GOT3 (cell line): ENCODE measurements around the gene GRIA3.

Source experiments
- DNase-seq: peaks from one replicate; lab custom pipeline; 2025; ENCODE audit warnings: mixed read lengths; lab: John Stamatoyannopoulos, UW

Gene GRIA3

DNA sequence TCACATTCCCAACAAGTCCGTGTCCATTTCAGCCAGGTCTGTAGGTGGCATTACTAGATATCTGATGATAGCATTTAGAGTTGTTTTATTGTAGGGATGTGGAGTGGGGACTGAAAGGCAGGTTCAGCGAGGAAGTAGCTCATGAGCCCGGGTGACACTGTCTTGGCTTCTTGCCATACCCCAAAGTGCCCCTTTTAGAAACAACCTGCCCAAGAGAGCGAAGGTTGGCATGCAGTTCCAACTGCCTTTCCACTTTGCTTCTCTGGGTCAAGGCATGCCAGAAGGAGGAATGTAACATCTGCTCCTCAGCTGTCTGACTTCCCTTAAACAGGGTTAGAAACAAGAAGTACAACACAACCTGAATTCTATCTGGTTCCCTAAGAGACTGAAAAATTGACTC lies 9.0 kb downstream of the GRIA3 start:
- DNase-seq = no peak

DNA sequence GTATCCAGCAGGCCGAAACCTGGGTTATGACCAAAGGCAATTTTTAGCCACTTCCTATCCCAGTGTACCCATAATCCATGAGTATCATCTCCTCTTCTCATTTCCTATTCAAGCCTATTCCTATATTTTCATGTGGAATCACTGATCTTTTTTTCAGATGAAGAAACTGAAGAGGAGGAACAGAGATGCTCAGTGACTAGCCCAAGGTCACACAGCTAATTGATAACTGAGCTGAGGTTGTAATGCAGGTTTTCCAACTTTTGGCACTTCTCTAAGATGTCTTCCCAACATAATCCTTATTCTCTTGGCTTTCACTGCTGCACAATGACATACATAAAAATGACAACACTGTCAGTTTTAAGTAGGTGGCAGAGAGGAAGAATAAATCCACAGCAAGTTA lies 15.3 kb downstream of the GRIA3 start:
- no peak for DNase-seq

DNA sequence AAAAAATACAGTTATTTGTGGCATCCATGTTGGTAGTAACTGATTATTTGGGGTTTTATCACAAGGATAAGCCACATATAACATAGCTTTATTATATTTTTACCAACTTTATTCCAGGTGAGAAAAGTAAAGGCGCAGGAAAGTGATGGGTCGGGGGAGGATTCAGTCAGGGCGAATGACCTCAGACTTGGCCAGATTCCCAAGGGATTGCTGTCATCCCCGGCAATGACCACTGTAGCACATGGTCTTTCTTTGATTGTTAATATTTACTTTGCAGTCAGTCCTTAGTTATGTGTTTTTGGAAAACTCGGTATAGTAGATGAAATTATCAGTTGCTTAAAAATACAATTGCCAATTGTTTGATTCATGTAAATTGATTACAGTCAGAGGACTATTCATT lies 17.6 kb downstream of the GRIA3 start:
- DNase-seq = no peak

DNA sequence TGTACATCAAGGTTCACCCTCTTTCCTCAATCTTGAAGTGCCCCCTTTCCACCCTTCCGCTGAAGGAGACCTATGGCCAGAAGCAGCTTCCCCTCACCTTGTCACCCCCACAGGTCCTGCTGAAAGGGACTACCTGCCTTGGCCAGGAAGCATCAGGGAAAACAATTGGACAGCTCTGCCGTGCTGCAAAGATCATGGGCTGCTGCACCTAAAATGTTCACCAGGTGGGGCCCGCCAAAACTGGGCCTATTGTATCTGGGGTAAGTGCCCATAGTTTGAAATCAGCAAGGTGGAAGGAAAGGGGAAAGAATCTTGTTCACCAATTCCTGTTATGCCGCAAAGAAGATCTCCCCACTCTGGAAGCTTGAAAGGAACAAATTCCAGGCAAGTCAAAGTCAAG lies 18.4 kb downstream of the GRIA3 start:
- no peak for DNase-seq

DNA sequence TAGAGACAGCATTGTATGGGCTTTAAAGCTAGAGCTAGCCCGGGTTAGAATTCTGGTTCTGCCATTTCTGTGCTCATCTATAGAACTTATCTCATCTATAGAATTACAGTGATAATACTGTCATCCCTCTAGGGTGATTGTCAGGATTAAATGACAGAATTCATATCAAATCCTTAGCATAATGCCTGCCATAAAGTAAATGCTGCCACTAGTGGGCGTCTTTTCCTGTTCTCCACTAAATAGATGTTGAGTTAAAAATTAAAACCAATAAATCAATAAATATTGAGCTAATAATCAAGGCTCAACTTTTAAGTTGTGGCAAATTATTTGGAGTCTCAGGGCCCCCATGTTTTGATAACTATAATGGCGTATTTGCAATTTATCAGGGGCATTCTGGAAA lies 19.7 kb downstream of the GRIA3 start:
- no peak for DNase-seq

DNA sequence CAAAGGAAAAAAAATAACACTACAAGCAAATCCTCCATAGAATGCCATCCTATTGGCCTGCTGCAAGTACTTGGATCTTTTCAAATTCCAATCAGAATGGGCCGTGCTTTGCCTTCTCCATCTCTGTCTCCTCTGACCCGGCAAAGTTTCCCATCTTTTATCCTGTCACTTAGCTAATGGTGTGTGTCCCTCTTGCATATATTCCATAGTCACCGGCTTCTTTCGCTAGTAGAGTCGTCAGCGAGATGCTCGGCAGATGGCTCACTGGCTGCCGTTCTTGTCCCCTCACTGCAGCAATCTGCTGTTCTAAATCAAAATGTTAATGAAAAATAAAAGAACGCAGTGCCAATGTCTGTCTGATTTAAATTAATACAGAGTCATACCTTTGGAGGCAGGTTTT lies 22.1 kb downstream of the GRIA3 start:
- no peak for DNase-seq

DNA sequence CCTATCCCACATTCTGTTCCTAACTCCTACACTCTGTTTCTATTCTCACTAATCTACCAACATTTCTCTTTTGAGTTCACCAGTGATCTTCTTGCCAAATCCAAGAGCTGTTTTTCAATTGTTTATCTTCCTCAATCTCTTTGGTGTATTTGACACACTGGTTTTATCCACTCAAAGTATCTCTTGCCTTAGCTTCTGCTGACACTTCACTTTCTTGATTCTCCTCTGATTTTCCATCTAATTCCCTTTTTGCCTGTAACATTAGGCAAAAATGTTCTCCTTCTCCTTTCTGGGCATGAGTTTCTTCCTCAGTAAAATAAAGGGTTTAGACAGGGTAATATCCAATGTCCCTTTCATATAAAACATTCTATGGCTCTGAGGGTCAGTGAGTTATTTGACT lies 26.2 kb downstream of the GRIA3 start:
- no peak for DNase-seq

DNA sequence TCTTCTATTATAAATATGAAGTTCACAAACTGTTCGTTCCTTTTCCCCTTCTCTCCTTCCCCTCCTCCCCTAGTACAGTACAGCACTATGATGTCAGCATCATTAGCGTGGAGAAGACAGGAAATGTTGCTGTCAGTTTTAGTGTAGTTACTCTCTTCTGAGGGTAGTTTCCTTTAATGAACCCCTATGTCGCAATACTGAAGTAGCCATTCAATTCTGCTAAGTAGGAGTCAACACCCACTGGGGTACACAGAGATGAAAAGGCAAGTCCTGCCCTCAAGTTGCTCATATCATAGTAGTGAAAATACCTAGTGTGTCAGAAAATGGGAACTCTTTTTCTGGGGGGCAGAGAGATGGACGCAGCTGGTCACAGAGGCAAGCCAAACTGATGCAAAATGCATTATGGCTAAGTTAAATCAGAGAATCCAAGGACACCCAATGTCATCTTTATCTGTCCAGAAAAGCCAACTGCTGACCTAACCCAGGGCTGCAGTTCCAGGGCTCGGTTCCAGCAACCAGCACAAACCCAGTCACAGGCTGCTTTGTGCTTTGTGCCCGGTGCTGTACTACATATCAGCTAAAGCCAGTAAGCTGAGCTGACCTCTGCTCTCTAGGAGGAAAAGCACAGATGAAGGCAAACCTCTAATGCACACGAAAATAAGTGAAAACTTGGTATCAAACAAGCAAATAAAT lies 31.5 kb downstream of the GRIA3 start:
- no peak for DNase-seq

DNA sequence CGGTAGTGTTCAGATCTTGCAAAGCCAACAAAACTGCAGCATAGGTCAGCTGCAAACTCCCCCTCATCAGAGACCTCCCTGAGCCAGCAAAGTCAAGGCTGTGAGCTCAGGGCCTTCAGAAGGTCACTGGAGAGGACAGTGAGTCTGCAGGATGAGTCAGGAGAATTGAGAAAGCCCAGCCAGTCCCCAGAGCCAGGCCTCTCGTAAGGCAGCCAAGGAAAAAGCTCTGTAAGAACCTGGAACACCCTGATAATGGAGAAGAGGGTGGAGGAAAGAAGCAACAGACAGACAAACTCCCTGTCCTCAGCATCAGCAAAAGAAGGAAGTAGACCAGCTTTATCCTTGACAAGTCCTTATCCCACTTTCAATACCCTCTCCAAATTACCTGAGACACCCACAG lies 33.0 kb downstream of the GRIA3 start:
- no peak for DNase-seq

DNA sequence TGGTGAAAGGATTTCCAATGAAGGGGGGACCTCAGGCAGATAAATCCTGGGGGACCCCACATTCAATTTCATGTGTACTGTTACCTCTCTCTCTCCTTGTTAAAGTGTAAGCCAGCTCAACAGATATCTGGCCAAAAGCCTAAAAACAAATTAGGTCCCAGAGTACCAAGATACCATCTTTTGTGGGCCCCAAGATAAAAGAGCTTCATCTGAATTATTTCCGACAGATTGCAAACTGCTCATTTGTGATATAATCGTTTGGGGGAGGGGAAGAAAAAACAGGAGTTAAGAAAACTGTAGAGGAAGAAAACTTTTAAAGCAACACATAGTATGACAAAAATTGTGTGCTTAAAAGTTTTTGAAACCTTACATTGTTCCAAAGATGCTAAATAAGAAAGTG lies 33.6 kb downstream of the GRIA3 start:
- DNase-seq = no peak

DNA sequence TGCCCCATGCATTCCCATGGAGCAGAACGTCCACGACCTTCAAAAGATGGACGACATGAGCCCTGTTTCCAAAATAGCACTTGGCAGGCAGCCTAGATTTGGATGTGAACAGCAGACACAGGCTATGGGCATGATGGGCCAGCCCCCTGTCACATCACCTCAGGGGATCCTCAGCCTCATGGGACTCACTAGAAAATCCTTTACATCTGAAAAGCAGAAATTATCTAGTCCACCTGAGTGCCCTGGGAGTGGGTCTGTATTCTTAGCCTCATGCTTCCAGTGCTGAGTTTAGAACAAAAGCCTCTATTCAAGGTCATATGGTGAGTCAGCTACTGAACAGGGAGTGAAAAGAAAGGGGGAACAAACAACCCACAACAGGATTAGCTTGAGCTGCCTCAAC lies 35.8 kb downstream of the GRIA3 start:
- DNase-seq = no peak

DNA sequence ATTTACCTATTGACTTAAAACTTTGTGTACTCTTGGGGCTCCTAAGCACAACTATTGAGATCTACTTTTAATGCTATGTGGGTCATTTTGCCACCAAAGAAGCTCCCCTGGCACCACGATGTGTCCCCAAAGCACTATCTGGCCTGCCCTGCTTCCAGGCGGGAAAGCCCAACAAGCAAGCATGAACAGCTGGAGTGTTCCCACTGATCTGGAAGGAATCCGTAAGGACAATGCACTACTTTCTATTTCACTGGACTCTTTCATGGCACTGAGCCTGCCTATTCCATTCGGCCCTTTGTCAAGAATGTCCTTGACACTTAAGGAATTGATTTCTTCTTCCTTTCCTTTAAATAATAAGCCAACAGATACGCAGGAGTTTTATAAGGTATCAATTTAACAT lies 38.8 kb downstream of the GRIA3 start:
- DNase-seq = no peak

DNA sequence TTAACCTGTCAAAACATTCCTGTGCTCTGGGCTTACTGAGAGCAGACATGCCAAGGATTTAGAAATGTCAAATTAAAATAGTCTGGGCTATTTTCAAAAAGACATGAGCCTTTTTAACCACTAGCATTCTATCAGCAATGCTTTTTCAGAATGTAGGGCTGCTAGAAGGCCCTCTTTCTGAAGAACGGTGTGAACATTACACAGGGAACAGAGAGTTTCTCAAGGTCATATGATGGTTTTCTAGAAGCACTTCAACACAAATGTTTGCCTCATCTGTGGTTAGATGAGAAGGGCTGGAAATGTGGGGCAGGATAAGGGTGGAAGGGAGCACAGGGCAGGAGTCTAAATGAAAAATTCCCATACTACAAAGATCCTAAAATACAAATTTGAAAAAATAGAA lies 39.3 kb downstream of the GRIA3 start:
- no peak for DNase-seq

DNA sequence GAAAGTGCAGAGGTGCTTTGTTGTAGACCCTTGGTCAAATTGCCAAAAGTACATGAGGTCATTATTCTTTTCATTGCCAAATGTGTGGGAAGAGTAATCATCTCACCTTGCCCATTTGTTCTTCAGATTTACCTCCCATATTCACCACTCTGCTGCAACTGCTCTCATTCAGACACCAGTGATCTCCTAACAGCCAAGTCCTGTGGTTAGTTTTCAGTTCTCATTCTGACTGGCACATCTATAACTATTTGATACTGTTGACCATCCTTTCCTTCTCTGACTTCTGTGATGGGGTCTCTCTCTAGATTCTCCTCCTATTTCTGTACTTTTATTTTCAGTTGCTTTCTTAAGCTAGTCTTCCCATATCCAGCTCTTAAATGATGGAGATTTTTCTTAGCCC lies 39.8 kb downstream of the GRIA3 start:
- no peak for DNase-seq

DNA sequence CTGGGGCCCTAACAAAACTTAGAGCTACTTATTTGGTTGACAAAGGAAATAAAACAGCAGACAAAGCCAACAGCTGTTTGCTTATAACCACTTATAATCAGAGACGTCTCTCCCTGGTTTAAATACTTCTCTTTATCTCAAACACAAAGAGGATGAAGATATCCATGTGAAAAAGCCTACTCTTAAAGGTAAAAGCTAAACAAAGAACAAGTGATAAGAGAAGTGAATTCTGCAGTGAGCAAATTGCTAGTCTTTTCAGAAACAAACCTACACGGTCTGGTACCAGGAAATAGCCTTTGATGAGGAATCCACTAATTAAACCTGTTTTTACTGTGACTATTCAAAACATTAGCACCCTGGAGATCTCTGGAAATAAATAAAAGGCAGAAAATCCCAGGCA lies 46.7 kb downstream of the GRIA3 start:
- no peak for DNase-seq

DNA sequence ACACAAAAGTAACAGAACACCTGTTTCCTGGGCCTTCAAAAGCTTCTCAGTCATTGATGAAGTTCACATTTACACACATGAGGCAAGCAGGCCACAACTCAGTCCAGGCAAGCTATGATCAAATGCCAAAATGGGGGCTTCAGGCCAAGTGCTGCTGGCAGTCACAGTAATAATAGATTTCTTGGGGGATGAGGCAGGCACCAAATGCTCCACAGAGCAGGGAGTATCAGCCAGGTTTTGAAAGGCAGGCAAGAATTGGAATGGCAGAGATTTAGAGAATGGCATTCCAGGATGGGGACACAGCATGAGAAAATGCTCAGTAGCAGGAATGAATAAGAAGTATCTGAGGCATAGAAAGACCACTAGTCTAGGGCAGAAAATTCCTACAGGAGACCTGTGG lies 52.8 kb downstream of the GRIA3 start:
- no peak for DNase-seq

DNA sequence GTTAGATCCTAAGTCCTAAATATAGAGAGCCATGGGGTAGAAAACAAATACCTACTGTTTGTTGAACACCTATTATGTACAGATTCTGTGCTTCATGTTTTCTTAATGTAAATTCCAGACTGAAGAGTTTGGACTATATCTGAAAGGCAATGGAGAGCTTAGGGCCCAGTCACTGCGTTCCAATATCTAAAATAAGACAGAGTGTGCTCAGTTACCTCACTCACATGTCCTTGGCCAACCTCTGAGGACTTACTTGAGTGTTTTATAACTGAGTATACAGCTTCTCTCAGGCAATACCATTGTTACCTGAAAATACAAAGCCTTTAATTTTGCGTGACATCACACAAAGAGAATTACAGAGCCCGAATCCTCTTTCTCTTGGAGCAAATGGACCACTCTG lies 53.2 kb downstream of the GRIA3 start:
- DNase-seq = no peak

DNA sequence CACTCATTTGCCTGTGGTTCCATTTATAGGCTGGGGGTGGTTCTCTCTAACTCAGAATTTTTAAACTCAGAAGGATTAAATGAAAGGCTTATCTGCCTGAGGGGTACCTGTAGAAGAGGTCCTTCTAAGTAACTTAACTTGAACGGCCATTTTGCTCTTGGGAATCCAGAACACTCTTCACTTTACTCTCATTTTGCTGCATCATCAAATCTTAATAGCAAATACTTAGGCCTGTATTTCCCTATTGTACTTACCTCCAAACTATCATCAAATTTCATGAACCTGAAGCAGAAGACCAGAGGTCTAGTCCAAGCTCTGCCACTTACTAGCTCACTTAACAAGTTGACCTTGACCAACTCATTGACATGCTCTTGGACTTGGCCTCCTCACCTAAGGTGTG lies 70.4 kb downstream of the GRIA3 start:
- DNase-seq = no peak

DNA sequence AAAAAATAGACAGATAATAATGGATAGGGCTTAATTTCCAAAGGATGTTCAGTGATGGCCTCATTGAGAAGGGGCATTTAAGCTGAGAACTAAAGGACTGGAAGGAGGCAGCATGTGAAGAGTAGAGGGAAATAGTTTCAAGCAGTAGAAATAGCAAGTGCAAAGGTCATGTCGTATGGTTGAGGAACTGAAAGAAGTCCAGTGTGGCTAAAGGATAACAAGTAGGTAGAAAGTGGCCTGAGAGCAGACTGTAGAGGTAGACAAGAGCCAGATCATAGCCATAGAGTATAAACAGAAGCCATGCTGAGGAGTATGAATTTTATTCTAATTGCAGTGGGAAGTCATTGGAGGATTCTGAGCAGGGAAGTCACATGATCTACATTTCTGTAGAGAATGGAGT lies 72.3 kb downstream of the GRIA3 start:
- DNase-seq = no peak

DNA sequence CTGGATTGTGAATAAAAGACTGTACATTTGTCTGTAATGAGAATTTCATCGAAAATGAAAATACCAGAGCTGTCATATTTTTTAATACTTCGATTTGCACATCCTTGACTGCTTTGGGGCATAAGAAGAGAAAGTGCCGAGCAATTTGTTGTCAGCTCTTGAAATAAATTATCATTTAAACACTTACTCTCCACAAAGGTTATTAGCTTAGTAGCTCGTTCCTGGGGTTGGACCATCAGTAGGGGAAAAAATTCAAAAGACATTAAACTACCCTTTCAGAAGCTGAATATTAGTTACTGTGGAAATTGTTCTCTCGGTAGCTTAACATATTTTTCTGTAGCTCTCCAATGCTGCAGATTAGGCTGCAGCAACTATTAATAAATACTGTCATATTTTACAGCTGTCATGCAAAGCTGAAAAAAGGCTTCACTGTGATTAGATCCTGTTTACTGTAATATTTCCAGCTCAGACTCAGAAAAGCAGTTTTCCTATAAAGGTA lies 76.9 kb downstream of the GRIA3 start:
- DNase-seq = no peak

DNA sequence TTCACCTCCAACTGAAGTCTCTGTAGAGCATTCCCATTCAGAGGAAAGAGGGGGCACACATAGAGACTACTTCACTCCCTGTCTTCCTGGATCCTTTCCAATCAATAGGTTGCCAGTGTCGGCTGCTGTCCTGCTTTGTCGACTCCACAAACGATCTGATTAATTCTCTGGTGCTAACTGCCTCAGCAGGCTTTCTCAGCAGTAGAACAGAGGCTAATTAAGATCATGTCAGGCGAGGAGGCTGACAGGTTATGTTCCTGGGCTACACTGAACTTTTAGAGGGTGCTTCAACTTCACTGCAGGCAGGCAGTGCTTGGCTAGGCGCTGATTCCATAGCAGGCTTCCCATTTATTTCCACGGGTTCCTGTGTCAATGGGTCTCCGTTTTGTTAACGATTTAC lies 79.2 kb downstream of the GRIA3 start:
- DNase-seq = no peak

DNA sequence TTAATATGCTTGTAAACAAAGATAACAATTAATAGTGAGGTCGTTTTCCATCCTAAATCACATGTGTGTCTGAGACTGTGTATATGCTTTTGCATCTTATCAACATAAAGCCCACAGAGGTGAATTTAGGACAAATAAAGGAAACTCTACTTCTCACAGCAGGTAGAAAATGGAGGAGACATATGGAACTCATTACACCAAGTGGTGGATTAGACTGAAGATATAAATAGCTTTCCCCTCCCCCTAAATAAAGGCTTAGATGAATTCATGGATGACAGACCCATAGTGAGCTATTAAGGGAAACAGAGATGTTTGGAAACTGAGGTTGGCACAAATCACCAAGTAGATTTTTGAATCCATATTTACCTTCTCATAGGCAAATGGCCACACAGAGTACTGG lies 79.7 kb downstream of the GRIA3 start:
- DNase-seq = no peak

DNA sequence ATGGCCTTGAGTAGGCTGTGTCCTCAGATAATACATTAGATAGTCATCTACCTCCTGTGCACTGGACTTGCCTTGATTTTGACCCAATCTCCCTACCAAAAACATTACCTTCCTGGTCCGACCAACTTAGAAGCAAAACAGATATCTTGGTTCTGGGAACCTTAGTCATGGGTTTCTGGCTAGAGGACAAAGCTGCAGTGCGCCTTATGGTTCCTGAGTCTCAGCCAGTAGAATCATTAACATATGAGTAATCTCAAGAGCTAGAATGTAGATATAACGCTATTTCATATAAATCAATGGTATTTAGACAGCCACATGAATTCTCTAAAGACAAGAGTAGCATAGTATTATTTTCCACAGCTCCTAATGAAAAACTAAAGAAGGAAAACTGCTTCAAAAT lies 83.1 kb downstream of the GRIA3 start:
- DNase-seq = no peak

DNA sequence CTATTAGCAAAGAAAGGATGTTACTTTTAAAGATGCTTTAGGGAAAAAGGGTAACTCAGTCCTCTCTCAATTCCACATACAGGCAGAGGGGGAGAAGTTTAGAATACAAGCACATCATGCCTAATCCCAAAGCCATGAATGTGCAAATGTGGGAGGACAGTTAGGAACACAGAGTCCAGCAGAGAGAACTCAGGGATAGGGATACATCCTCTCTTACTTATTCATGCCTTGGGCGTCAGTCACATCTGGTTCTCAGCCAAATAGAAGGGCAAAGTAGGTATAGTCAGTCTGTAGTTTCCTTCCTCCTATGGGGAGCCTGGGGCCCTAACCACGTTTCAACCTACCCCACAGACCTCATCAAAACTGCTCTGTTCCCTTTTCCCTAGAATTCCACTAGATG lies 87.8 kb downstream of the GRIA3 start:
- DNase-seq = no peak

DNA sequence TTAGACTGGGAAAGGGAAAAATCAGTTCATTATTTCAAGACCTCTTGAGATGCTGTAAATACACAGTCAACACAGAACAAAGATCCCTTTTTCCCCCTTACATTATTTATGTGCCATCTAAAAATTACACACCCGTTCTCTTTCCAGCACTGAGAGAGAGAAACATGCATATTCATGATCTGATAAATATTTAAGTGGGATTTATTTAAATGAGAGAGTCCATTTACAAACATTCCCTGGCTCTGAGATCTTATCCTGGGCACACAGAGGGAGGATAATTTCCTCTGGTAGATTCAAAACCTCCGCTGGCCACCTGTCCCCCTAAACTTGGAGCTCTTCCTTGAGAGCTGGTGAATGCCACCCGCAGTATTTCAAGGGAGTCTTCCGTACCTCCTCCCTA lies 88.6 kb downstream of the GRIA3 start:
- no peak for DNase-seq
